SU-DHL-6 (cell line): ENCODE measurements around the gene CPT1B.

Source experiments
- CTCF ChIP-seq: fragments of 200-600 bp; sonication (generic); IDR thresholded peaks from one replicate; pipeline ENCODE4 v1.5.1; 2017; ENCODE audit warnings: antibody characterized with exemption, mild to moderate bottlenecking, low read length, moderate library complexity; ENCODE audit not compliant: insufficient read depth, poor library complexity, severe bottlenecking
- EZH2phosphoT487 ChIP-seq: fragments of 200-600 bp; sonication (generic), shearing (Covaris generic); conservative IDR thresholded peaks from 2 replicates; pipeline ENCODE4 v1.6.1; 2018; ENCODE audit warnings: mild to moderate bottlenecking, antibody characterized with exemption, low read length, moderate library complexity, mixed read lengths

- TF ChIP-seq CTCF, result no peak
- TF ChIP-seq EZH2phosphoT487, result no peak
These were observed 616 bp upstream of the CPT1B start for GRCh38 chr22:50578776-50579310.
